HuH-7 (cell line): ENCODE data around the gene ZNRD2.
"Not testable (repeated sequence)": the region's sequence is repeated elsewhere in the genome, so short reads cannot be mapped to it uniquely, and the experiment has no call there.

Source experiments
- DNase-seq: peaks from one replicate; pipeline ENCODE4 v3.0.0; 2011; ENCODE audit warnings: low spot score

ZNRD2 gene, protein sequence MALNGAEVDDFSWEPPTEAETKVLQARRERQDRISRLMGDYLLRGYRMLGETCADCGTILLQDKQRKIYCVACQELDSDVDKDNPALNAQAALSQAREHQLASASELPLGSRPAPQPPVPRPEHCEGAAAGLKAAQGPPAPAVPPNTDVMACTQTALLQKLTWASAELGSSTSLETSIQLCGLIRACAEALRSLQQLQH

DNA sequence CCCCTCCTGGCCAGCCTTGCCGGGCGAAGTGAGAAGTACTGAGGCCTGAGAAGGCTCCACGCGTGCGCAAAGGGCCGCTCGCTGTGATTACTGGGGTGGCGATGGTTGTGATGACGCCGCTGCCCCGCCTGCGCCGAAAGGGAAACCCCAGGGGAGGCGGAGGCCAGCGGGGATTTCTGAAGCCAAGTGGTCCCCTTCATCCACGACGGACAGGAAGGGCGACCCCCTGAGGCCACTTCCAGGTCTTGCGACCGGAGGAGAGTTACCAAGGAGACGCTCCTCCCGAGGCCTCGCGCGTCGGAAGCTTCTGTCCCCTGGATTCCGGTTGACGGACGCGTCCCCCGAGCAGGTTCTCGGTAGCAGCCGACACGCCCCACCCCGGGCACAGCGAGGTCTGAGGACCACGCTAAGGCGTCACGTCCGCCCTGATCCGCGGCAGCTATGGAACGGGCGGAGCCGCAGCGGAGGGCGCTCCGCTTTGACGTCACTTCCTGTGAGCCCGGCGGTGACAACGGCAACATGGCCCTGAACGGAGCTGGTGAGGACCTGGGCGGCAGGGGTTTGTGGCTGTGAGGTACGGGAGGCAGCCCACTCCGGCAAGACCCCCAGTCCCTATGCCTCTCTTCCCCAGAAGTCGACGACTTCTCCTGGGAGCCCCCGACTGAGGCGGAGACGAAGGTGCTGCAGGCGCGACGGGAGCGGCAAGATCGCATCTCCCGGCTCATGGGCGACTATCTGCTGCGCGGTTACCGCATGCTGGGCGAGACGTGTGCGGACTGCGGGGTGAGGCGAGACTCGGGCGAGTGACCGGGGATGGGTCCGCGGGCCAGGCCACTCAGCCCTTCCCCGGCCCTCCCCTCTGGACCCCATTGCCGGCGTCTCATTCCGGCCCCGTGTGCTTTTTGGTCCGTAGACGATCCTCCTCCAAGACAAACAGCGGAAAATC lies at the start of gene ZNRD2:
Gene ZNRD2 (plus strand): TSS at position 505 of the 946 bp plus-strand sequence. CDS start 15 bp downstream, at position 520.
- DNase-seq: peak; percentile 92

DNA sequence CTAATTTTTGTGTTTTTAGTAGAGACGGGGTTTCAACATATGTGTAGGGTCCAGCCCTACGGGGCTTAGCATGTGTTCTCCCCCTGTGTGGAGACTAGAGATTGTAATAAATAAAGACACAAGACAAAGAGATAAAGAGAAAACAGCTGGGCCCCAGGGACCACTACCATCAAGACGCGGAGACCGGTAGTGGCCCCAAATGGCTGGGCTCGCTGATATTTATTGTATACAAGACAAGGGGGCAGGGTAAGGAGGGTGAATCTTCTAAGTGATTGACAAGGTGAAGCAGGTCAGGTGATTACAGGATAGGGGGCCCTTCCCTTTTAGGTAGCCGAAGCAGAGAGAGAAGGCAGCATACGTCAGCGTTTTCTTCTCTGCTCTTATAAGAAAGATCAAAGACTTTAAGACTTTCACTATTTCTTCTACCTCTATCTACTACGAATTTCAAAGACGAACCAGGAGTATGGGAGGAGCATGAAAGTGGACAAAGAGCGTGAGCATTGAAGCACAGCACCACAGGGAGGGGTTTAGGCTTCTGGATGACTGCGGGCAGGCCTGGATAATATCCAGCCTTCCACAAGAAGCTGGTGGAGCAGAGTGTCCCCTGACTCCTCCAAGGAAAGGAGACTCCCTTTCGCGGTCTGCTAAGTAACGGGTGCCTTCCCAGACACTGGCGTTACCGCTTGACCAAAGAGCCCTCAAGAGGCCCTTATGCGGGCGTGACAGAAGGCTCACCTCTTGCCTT lies 48.3 kb upstream of the ZNRD2 start:
- DNase-seq: not testable (repeated sequence)

DNA sequence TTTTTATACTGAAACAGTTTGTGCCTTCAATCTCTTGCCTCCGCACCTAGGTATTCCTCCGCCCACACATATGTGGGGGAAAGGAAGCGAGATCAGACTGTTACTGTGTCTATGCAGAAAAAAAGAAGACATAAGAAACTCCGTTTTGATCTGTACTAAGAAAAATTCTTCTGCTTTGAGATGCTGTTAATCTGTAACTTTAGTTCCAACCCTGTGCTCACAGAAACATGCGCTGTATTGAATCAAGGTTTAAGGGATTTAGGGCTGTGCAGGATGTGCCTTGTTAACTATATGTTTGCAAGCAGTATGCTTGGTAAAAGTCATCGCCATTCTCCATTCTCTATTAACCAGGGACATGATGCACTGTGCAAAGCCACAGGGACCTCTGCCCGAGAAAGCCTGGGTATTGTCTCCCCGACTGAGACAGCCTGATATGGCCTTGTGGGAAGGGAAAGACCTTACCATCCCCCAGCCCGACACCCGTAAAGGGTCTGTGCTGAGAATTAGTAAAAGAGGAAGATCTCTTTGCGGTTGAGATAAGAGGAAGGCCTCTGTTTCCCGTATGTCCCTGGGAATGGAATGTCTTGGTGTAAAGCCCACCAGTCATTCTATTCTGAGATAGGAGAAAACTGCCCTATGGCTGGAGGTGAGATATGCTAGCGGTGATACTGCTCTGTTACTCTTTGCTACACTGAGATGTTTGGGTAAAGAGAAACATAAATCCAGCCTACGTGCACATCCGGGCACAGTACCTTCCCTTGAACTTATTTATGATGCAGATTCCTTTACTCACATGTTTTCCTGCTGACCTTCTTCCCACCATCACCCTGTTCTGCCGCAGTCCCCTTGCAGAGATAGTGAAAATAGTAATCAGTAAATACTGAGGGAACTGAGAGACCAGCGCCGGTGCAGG lies 47.3 kb upstream of the ZNRD2 start:
- not testable (repeated sequence) for DNase-seq

DNA sequence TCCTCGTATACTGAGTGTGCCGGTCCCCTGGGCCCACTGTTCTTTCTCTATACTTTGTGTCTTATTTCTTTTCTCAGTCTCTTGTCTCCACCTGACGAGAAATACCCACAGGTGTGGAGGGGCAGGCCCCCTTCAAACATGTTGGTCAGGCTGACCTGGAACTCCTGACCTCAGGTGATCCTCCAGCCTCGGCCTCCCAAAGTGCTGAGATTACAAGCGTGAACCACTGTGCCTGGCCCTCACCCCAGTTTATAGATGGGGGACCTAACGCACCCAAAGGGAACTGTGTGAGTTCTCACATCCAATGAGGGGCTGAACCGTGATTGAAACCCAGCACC lies 46.7 kb upstream of the ZNRD2 start:
- DNase-seq: not testable (repeated sequence)

DNA sequence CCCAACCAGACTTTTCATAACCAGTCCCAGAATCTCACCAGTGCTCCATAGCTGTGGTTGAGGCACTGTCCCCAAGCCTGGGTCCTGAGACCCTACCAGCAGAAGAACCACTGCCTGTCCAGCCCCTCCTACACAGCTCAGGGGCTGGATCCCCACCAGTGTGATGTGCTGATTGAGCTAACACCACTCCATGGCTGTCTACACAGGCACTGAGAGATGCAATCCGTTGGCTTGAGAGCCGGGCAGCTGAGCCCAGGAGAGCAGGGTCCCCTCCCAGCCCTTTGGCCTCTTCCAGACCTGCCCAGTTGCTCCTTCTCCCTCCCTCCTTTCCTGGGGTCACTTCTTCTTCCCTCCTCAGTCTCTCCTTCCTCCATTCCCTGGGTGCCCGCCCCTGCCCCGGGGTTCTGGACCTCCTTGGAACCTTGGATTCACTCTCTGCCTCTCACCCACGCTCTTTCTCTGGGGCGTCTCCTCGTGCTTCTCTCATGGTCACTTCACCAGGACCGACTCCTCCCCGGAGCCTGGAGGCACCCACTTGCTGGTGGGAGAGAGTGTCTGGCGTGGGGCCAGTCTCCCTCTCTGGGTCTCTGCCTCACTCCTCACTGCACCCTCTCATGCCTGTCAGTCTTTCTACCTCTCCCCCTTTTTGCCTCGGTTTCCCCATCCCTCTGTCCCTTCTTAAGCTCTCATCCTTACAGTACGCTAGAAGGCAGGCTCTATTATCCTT lies 46.1 kb upstream of the ZNRD2 start:
- DNase-seq: no peak

DNA sequence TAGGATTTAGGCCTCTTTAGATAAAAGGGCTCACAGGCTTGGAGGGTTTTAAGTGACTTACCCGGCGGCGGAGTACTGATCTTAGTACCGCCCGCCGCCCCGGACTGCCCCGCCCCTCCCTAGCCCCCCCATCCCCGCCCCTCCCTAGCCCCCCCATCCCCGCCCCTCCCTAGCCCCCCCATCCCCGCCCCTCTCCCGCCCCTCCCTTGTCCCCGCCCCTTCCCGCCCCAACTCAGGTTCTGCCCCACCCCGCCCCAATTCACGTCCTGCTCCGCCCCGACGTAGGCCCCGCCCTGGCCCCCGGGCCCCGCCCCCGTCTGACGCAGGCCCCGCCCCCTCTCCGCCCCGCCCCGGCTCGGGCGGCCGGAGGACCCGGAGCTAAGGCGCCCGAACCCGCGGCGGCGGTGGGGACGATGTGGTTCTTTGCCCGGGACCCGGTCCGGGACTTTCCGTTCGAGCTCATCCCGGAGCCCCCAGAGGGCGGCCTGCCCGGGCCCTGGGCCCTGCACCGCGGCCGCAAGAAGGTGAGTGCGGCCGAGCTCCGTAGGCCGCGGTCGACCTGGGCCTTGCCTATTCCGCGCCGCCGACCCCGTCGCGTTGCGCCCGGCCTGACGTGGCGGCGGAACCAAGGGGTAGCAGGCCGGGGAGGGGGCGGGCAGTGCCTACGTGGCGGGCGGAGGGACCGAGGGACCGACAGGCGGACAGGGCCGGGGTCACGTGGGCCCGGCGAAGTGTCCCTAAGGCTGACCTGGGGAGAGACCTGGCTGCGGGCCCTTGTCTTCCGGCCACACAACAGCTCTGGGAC lies 45.3 kb upstream of the ZNRD2 start, which contains the start of gene SCYL1:
Gene SCYL1 (plus strand): TSS at position 343 of the 805 bp plus-strand sequence. CDS start 71 bp downstream, at position 414.
- DNase-seq: peak; percentile 54

DNA sequence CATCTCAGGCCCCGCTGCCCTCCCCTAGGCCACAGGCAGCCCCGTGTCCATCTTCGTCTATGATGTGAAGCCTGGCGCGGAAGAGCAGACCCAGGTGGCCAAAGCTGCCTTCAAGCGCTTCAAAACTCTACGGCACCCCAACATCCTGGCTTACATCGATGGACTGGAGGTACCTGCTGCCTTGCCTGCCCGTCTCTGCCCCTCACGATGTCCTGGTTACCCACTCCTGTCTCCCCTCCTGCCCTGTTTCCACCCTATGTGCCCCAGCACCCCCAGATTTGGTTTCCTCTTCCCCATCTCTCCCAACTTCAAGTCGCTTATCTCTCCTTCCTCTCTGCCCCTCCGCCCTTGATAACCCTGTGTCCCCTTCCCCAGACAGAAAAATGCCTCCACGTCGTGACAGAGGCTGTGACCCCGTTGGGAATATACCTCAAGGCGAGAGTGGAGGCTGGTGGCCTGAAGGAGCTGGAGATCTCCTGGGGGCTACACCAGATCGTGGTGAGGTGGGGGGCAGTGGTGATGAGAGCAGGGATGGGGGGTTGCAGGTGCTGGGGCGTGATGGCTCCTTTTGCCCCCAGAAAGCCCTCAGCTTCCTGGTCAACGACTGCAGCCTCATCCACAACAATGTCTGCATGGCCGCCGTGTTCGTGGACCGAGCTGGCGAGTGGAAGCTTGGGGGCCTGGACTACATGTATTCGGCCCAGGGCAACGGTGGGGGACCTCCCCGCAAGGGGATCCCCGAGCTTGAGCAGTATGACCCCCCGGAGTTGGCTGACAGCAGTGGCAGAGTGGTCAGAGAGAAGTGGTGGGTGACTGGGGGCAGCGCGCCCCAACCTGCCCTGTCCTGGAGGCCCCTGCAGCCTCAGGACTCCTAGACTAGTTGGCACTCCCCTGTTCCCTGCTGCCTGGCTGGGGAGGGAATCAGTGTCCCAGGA lies 44.5 kb upstream of the ZNRD2 start:
- DNase-seq: no peak

DNA sequence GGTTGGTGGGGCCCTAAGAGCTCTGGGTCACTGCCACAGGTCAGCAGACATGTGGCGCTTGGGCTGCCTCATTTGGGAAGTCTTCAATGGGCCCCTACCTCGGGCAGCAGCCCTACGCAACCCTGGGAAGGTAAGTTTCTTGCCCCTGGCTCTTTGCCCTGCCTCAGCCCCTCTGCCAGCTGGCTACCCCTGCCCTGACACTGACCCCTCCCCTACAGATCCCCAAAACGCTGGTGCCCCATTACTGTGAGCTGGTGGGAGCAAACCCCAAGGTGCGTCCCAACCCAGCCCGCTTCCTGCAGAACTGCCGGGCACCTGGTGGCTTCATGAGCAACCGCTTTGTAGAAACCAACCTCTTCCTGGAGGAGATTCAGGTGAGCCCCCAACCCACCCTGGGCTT lies 43.5 kb upstream of the ZNRD2 start:
- DNase-seq: no peak

DNA sequence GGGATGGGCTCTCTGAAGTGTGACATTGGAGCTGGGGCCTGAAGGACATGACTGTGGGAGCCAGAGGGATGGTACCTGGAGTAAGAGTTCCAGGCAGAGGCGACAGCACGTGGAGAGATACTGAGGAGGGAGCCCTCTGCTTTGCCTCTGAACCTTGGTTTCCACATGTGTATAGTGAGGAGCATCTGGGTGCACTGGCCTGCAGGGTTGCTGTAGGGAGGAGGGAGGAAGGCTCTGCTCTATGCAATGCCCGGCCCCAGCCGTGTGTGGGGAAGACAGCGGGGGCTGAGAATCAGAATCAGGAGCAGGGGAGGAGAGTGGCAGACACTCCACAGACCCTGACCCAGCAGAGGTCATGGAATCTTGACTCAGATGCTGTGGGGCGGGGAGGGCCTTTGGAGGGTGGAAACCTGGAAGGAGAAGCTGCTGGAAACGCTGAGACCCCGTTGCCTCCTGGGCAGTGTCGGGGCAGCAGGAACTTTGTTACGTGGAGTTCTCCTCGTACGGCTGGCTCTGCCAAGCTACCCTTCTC lies 41.4 kb upstream of the ZNRD2 start:
- no peak for DNase-seq

DNA sequence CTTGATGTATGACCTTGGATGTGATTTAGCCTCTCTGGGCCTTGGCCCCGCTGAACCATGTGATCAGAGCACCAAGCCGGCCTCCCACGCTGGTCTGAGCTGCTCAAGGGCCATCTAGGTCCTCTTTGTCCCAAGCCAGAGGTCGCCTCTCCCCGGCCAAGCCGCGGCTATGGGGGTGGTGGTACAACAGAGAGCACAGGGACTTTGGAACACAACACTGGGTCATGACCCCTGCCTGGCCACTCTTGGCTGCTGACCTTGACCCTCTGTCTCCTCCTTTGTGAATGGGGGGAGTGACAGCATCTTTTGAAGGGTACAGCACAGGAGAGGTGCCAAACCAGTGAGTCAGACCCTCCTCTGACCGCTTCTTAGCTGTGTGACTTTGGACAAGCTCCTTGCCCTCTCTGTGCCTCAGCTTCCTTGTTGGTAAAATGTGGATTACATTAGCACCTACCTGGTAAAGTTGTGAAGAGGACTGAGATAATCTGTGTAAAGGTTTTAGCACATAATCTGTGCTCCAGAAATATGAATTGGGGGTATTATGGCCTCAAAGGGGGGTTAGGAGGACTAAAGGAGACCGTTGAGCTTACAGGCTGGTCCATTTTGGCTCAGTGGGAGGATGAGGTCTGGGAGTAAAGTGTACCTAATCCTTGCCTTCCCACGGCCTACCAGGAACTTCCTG lies 40.7 kb upstream of the ZNRD2 start:
- no peak for DNase-seq

DNA sequence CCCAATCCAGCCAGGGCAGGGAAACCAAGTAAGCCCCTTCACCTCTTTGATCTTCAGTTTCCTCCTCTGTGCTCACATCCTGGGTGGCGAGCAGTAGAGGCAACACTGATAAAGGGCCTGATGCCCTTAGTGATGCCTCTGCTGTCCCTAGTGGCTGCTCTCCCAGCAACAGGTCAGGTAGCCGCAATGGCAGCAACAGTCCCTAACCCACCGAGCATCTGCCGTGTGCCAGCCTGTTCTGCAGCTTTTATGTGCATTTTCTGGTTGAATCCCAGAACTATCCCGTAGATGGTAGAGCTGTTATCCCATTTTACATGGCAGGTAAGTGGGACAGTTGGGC lies 40.1 kb upstream of the ZNRD2 start:
- DNase-seq: no peak

DNA sequence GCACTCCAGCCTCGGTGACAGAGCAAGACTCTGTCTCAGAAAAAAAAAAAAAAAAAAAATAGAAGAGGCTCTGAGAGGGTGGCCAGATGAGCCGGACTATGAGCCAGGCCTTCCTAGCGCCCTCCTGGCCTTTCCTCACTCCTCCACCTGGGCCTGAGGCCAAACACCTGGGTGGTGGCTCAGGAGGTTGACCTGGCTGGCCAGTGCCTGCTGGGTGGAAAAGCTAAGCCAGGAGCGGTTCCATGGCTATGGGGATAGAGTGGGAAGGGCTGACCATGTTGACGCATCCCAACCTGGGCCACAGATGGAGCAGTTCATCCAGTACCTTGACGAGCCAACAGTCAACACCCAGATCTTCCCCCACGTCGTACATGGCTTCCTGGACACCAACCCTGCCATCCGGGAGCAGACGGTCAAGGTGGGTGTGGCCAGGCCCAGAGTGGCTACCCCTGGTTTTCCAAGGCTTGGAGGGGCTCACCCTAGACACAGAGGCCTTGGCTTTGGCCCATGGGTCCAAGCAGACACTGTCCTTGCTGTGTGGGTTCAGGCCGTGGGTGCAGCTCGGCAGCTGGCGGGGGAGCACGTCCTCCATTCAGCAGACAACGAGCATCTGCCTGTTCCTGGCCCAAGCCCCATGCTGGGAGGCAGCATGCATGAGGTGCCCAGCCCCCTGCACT lies 37.8 kb upstream of the ZNRD2 start:
- DNase-seq: no peak

DNA sequence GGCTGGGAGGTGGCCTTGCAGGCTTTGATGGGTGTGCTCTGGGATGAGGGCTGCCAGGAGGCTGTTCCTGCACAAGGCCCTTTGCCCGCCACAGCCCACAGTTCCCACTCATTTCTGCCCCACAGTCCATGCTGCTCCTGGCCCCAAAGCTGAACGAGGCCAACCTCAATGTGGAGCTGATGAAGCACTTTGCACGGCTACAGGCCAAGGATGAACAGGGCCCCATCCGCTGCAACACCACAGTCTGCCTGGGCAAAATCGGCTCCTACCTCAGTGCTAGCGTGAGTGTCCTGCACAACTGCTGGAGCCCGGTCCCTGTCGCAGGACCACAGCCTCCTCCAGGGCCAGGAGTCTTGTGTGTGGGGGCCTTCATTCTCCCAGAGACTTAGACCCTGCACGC lies 35.2 kb upstream of the ZNRD2 start:
- no peak for DNase-seq

DNA sequence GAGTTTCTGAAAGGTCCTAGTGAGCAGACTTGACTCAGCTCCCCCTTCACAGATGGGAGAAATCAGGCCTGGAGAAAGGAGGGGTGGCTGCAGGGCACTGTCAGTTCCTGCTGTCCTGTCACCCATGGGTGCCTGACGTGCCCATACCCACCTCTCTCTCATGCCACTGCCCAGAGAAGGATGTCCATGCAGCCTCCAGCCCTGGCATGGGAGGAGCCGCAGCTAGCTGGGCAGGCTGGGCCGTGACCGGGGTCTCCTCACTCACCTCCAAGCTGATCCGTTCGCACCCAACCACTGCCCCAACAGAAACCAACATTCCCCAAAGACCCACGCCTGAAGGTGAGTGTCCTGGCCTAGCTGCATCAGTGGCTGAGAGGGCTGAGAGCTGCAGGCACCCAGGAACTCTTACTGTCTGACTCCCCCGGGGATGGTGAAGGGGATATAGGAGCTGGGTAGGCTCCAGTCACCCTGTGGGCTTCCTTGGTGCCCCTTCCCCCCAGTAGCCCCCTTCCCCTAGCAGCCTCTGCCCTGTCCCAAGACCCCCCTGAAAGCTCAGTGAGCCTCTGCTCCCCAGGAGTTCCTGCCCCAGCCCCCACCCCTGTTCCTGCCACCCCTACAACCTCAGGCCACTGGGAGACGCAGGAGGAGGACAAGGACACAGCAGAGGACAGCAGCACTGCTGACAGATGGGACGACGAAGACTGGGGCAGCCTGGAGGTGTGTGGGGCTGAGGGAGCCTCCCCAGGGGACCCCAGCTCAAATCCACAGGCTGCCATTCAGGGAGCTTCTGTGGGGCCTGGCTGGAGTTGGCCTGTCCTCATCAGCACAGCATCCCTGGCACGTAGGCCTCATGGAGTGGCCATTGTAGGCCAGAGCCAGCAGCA lies 33.6 kb upstream of the ZNRD2 start:
- DNase-seq: no peak

DNA sequence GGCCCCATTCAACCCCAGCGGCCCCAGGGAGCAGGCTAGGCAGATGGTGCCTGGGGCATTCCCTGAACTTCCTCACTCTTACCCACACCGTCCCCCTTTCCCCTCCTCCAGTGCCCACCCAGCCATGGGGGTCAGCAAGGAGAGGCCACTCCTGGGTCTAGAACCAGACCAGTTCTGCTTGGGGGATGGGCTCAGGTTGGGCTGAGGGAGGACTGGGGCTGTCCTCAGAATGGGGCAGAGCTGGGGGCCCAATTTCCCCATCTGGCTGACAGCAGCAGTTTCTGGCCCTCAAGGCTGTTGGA lies 33.0 kb upstream of the ZNRD2 start:
- no peak for DNase-seq

DNA sequence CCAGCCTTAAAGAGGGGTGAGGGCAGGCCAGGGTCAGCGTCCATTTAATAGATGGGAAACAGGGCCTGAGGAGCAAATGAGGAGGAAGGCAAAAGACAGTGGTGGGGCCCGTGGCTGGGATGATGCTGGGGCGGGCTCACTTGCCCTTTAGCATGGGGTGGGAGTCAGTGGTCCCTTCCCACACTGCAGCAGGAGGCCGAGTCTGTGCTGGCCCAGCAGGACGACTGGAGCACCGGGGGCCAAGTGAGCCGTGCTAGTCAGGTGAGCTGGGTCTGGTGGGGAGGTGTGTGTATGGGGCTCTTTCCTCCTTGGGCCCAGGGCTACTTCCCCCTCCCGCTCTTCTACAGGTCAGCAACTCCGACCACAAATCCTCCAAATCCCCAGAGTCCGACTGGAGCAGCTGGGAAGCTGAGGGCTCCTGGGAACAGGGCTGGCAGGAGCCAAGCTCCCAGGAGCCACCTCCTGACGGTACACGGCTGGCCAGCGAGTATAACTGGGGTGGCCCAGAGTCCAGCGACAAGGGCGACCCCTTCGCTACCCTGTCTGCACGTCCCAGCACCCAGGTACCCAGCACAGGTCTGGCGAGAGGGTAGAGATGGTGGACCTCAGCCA lies 32.6 kb upstream of the ZNRD2 start:
- DNase-seq: no peak
